Stimulated activated CD8-positive, alpha-beta memory T cell treated with anti-CD3 and anti-CD28 coated beads, Interleukin-4, amount 100 ng/mL, for 1 hour (primary cell): ENCODE measurements around the gene CEP55.
"Not testable (repeated sequence)": the region's sequence is repeated elsewhere in the genome, so short reads cannot be mapped to it uniquely, and the experiment has no call there.

Experiments
- DNase-seq, 2 donors: peaks; one replicate each; pipeline ENCODE4 v3.0.0-alpha.2; 2020; ENCODE audit warnings: low read depth in 2 of 2, low spot score in 1 of 2

The CEP55 gene

GRCh38 chr10:93496322-93497041 lies at the start of gene CEP55:
TSS of gene CEP55 (plus strand) at chr10:93496612. CDS start at chr10:93500052, 3,440 bp downstream.
- DNase-seq = peak; percentile 81 to 91

GRCh38 chr10:93447019-93447418 lies 49.4 kb upstream of the CEP55 start:
- no peak for DNase-seq

GRCh38 chr10:93447970-93448369 lies 48.4 kb upstream of the CEP55 start:
- no peak for DNase-seq

- DNase-seq = no peak
Measured at GRCh38 chr10:93451244-93451947, 45.0 kb upstream of the CEP55 start.

- DNase-seq = no peak
Measured at GRCh38 chr10:93452143-93452542, 44.3 kb upstream of the CEP55 start.

- no peak for DNase-seq
Measured at GRCh38 chr10:93454146-93454545, 42.3 kb upstream of the CEP55 start.

- no peak for DNase-seq
Measured at GRCh38 chr10:93454736-93455135, 41.7 kb upstream of the CEP55 start.

- DNase-seq = no peak
Measured at GRCh38 chr10:93456480-93456879, 39.9 kb upstream of the CEP55 start.

GRCh38 chr10:93457511-93457910 lies 38.9 kb upstream of the CEP55 start:
- DNase-seq = no peak

- DNase-seq = no peak
Measured at GRCh38 chr10:93458821-93459257, 37.6 kb upstream of the CEP55 start.

- DNase-seq = no peak
Measured at GRCh38 chr10:93459466-93459865, 36.9 kb upstream of the CEP55 start.

- no peak for DNase-seq
Measured at GRCh38 chr10:93461109-93461806, 35.2 kb upstream of the CEP55 start.

- DNase-seq = no peak
Measured at GRCh38 chr10:93461807-93462178, 34.6 kb upstream of the CEP55 start.

- DNase-seq = no peak
Measured at GRCh38 chr10:93462371-93462770, 34.0 kb upstream of the CEP55 start.

- DNase-seq = no peak
Measured at GRCh38 chr10:93462881-93463280, 33.5 kb upstream of the CEP55 start.

- DNase-seq = no peak
Measured at GRCh38 chr10:93463723-93464476, 32.5 kb upstream of the CEP55 start.

- no peak for DNase-seq
Measured at GRCh38 chr10:93464776-93465388, 31.5 kb upstream of the CEP55 start.

- no peak for DNase-seq
Measured at GRCh38 chr10:93465806-93466675, 30.4 kb upstream of the CEP55 start.

GRCh38 chr10:93467635-93468034 lies 28.8 kb upstream of the CEP55 start:
- DNase-seq = not testable (repeated sequence)
